Lung (tissue), 12 donors: ENCODE results near the gene CTSA. TPM values are rescaled to one million over a fixed set of nuclear protein-coding genes. Genes with fewer than 3 reads are reported as not detected.

Source experiments
- ATAC-seq: fragments of 200-7000 bp; cut with Tn5 transposase; one replicate; pipeline ENCODE4 v1.9.1; 2020; ENCODE audit warnings: moderate number of reproducible peaks; ENCODE audit not compliant: insufficient read depth, low FRiP score
- DNase-seq, 3 donors: peaks; one replicate each; pipeline ENCODE4 v3.0.0-alpha.2; 2013 to 2017
- H3K27ac ChIP-seq, 2 donors: one replicate each; pipeline ENCODE4 v1.5.1; 2013; ENCODE audit warnings: mild to moderate bottlenecking in 2 of 2, moderate library complexity in 2 of 2, control low read depth in 1 of 2, inconsistent platforms in 1 of 2, low read depth in 1 of 2, low read length in 1 of 2
- H3K27me3 ChIP-seq, 3 donors: one replicate each; pipeline ENCODE4 v1.5.1; 2013; ENCODE audit warnings: low read length in 2 of 3; ENCODE audit not compliant: control insufficient read depth in 3 of 3, insufficient read depth in 3 of 3
- H3K36me3 ChIP-seq, 4 donors: one replicate each; pipeline ENCODE4 v1.5.1; 2013; ENCODE audit warnings: low read length in 4 of 4, mild to moderate bottlenecking in 1 of 4, moderate library complexity in 1 of 4; ENCODE audit not compliant: control insufficient read depth in 4 of 4, insufficient read depth in 4 of 4
- H3K4me1 ChIP-seq, 5 donors: one replicate each; pipeline ENCODE4 v1.5.1; 2013; ENCODE audit warnings: low read length in 5 of 5, mild to moderate bottlenecking in 2 of 5, moderate library complexity in 1 of 5; ENCODE audit not compliant: control insufficient read depth in 5 of 5, insufficient read depth in 5 of 5
- H3K4me3 ChIP-seq: one replicate; pipeline ENCODE4 v1.5.1; 2013; ENCODE audit warnings: mild to moderate bottlenecking, control low read depth, moderate library complexity
- H3K9ac ChIP-seq, 2 donors: one replicate each; pipeline ENCODE4 v1.5.1; 2013; ENCODE audit warnings: low read length in 2 of 2, control low read depth in 1 of 2; ENCODE audit not compliant: insufficient read depth in 1 of 2
- H3K9me3 ChIP-seq, 4 donors: one replicate each; pipeline ENCODE4 v1.5.1; 2013; ENCODE audit warnings: low read length in 3 of 4, mild to moderate bottlenecking in 1 of 4, moderate library complexity in 1 of 4; ENCODE audit not compliant: control insufficient read depth in 4 of 4, insufficient read depth in 3 of 4
- WGBS, 2 donors: extraction: QIAGEN DNeasy Blood & Tissue Kit; methylation state at CpG; one replicate each; pipeline ENCODE4 v1.1.7; 2013; 5-methylcytosine and 5-hydroxymethylcytosine counted together
- polyA plus RNA-seq, 2 donors: library from polyadenylated mRNA; stranded (reverse); fragments of 200-250 nt; gene quantifications; one replicate each; pipeline ENCODE4 v1.2.1, GENCODE V29; 2013
- total RNA-seq, 2 donors: library from RNA; depleted of rRNA in 1 of 2; stranded (reverse); fragments of >200 nt in 1 of 2; gene quantifications; one replicate each; pipeline ENCODE4 v1.2.1, GENCODE V29; 2014 to 2021
- TF ChIP-seq, protein P1 (sequence below): IDR thresholded peaks from 2 replicates; pipeline ENCODE4 v1.5.1; 2012; ENCODE audit warnings: mild to moderate bottlenecking; ENCODE audit errors: control extremely low read depth, extremely low read depth
- donor health status: control.
- donor health status: control.
- donor health status: Bipolar disorder and iron deficiency.
- donor health status: healthy.
- donor health status: DM: yes; HTN: yes; CAD: no.

CTSA gene
- total and polyA plus RNA-seq, 4 donors: 72.2 to 247 (median 140) TPM

DNA sequence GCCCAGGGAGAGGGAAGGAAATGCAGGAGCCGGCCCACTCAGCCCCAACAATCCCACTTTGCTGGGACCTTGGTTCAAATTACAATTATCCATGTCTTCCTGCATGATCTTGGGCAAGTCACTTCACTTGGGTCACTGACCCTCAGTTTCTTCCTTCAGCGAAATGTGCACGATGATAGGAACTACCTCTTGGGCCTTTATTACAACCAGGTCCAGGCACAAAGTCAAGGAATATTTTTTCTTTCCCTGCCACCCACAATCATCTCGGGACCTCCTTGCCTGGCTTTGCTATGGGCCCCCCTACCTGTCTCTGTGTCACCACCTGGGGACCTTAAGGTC lies 21.2 kb downstream of the CTSA start:
- DNase-seq (no peak), ATAC-seq (no peak)
- 31% methylated on average over 4 of the region's 4 CpGs for WGBS, 2 donors
- Histone ChIP-seq H3K27ac (peak overlapping the region in 1 of 2 donors; percentile 24), H3K36me3 (no peaks in the 10 kb centered on the region), H3K4me1 (peaks cover 0 to 12% (median 4%) of the 10 kb centered on the region in 5 donors), H3K27me3 (no peaks in the 10 kb centered on the region), H3K4me3 (no peak overlapping the region), H3K9me3 (no peaks in the 10 kb centered on the region), H3K9ac (peak overlapping the region in 1 of 2 donors; percentile 61)
- TF ChIP-seq, protein P1, sequence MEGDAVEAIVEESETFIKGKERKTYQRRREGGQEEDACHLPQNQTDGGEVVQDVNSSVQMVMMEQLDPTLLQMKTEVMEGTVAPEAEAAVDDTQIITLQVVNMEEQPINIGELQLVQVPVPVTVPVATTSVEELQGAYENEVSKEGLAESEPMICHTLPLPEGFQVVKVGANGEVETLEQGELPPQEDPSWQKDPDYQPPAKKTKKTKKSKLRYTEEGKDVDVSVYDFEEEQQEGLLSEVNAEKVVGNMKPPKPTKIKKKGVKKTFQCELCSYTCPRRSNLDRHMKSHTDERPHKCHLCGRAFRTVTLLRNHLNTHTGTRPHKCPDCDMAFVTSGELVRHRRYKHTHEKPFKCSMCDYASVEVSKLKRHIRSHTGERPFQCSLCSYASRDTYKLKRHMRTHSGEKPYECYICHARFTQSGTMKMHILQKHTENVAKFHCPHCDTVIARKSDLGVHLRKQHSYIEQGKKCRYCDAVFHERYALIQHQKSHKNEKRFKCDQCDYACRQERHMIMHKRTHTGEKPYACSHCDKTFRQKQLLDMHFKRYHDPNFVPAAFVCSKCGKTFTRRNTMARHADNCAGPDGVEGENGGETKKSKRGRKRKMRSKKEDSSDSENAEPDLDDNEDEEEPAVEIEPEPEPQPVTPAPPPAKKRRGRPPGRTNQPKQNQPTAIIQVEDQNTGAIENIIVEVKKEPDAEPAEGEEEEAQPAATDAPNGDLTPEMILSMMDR: no peak

- ATAC-seq (no peak), DNase-seq (no peak)
- no peak overlapping the region for H3K4me3 ChIP-seq
- no peak overlapping the region for H3K9ac ChIP-seq
- TF ChIP-seq, protein P1: no peak
- H3K9me3 ChIP-seq: no peaks in the 10 kb centered on the region
- no peak overlapping the region for H3K27ac ChIP-seq
- 49 to 59% methylated on average over 5 of the region's 5 CpGs for WGBS, 2 donors
- H3K27me3 ChIP-seq: no peaks in the 10 kb centered on the region
- no peaks in the 10 kb centered on the region for H3K36me3 ChIP-seq
- H3K4me1 ChIP-seq: peaks cover 0 to 15% (median 4%) of the 10 kb centered on the region in 5 donors
Measured at GRCh38 chr20:45913116-45913515, 22.0 kb downstream of the CTSA start.

DNA sequence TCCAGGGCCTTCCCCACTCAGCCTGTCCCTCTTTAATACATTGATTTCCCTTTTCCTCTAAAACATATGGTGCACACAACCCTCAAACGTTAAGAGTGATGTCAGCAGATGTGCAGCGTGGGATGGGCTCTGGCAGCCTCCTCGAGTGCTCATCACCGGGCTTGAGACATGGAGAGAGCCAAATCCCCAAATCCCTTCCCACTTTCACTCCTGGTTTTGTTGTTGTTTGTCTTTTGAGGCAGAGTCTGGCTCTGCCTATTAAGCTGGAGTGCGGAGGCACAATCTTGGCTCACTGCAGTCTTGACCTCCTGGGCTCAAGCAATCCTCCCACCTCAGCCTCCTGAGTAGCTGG lies 26.6 kb downstream of the CTSA start:
- ATAC-seq: no peak
- Histone ChIP-seq H3K4me1 (peaks cover 0 to 22% (median 19%) of the 10 kb centered on the region in 5 donors), H3K27ac (peak overlapping the region in 1 of 2 donors; percentile 23), H3K9me3 (no peaks in the 10 kb centered on the region), H3K36me3 (no peaks in the 10 kb centered on the region), H3K4me3 (no peak overlapping the region), H3K27me3 (no peaks in the 10 kb centered on the region), H3K9ac (no peak overlapping the region)
- peak in 1 of 3 donors; percentile 27 for DNase-seq
- 63 to 86% methylated on average over 5 of the region's 5 CpGs for WGBS, 2 donors
- TF ChIP-seq, protein P1: no peak

- Histone ChIP-seq H3K27me3 (no peaks in the 10 kb centered on the region), H3K27ac (peak overlapping the region; percentile 28 to 78), H3K9me3 (no peaks in the 10 kb centered on the region), H3K4me1 (peaks cover 0 to 22% (median 20%) of the 10 kb centered on the region in 5 donors), H3K36me3 (no peaks in the 10 kb centered on the region), H3K9ac (peak overlapping the region in 1 of 2 donors; percentile 30), H3K4me3 (no peak overlapping the region)
- TF ChIP-seq, protein P1: no peak
- WGBS, 2 donors: 61 to 76% methylated on average over 5 of the region's 5 CpGs
- ATAC-seq: no peak
- DNase-seq: peak in 2 of 3 donors; percentile 34 to 41
Measured at GRCh38 chr20:45918182-45918737, 27.1 kb downstream of the CTSA start.
